Posterior vena cava (tissue), 2 donors: ENCODE data around the gene MXRA7. TPM values are rescaled to one million over a fixed set of nuclear protein-coding genes. Genes with fewer than 3 reads are reported as not detected.

Experiments
- DNase-seq: peaks from one replicate; pipeline ENCODE4 v3.0.0-alpha.2; 2020; ENCODE audit warnings: low spot score
- intact Hi-C, 2 donors: fragments of 100-400 bp; cut with DNase I; formaldehyde crosslinking; loops; one replicate each; pipeline versions ENCODE4 v1.14.1 to v1.14.2; 2022 to 2023
- total RNA-seq, 2 donors: library from RNA; stranded (reverse); fragmentation: NEBNext Ultra II Directional; extraction: Animal tissue kit (Norgen Biotek cat#: 25700); gene quantifications; one replicate each; pipeline ENCODE4 v1.2.1, GENCODE V29; 2021
- donor health status: DM: yes; HTN: yes; CAD: no.
- donor health status: DM: yes; HTN: yes; CAD: no.

Gene MXRA7
- total RNA-seq, 2 donors from 2014 or later: 343 to 428 TPM

- intact Hi-C loops: no loop called here
- no peak for DNase-seq
These were observed 25.4 kb downstream of the MXRA7 start for GRCh38 chr17:76685366-76685765.

DNA sequence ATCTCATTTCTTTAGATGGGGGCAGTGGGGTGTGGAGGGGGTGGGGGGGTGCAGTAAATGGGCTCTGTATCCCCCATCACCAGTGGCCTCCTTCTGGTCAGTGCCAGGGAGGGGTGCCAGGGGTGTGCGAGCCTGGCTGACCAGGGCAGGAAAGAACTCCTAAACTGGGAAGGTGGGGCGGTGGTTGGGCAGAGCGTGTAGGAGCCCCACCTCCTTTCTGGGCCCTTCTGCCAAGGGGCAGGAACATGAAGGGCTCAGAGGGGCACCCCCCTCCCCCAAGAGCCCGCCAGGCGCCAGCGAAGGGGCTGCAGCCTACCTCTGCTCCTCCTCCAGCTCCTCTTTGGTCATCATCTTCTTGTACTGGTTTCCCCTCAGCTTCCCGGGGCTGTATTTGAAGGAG is 26.0 kb downstream of the MXRA7 start:
- DNase-seq: no peak
- intact Hi-C loops: loop anchor here in 1 of 2 donors (5.0 kb wide), 1 partner anchor 33 kb away; no protein-coding TSS in a partner anchor

GRCh38 chr17:76683921-76684745 is 26.6 kb downstream of the MXRA7 start:
- intact Hi-C loops: loop anchor here in 1 of 2 donors (5.0 kb wide), 1 partner anchor 33 kb away; no protein-coding TSS in a partner anchor
- no peak for DNase-seq

DNA sequence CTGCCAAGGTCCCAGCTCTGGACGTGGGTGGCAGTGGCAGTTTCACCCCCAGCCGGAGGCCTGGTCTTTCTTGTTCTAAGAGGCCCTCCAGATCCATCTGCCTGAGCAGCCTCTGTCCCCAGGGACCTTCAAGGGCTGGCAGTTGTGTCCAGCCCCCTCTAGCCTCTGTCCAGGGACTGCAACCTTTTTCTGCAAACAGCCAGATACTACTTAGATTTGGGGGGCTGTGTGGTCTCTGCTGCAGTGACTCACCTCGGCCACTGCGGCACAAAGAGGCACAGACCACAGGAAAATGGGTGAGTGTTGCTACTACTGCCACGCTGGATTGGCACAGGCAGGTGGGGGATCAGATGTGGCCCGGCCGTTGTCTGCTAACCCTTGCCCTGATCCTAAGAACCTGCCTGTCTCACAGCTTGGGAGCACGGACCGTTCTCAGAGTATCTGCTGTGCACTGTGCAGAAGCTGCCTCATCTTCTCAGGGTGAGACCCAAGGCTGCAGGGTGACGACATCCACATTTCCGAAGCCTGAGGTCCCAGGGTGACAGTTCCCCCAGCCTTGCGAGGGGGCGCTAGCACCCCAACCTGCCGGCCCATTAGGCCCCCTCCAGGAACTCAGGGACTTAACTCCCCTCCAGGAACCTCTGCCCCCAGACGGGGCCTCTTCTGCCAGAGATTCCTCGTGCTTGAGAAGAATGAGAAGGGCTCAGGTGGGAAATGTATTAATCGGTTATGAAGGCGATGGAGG is 27.6 kb downstream of the MXRA7 start:
- intact Hi-C loops: loop anchor here in 1 of 2 donors (5.0 kb wide), 1 partner anchor 34 kb away; no protein-coding TSS in a partner anchor
- peak; percentile 69 for DNase-seq

DNA sequence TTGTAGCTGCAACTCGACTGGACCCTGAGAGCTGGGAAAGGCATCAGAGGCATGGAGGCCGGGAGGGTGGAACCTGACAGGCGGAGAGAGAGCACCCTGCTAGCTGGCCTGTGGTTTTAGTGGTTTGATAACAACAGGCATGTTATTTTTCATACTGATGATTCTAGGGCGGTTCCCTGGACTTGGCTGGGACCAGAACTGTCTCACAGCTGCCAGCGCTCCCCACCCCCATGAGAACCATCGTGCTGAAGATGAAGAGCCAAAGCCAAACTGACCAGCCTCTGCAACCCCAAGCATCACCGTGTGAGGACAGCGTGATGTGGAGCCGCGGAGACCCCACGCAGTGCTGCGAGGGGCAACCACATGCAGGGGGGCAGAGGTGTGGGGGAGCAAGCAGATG is 28.5 kb downstream of the MXRA7 start:
- DNase-seq: no peak
- intact Hi-C loops: loop anchor here in 1 of 2 donors (5.0 kb wide), 1 partner anchor 35 kb away; no protein-coding TSS in a partner anchor

GRCh38 chr17:76681222-76682137 is 29.3 kb downstream of the MXRA7 start:
- intact Hi-C loops: loop anchor here in 1 of 2 donors (5.0 kb wide), 1 partner anchor 36 kb away; no protein-coding TSS in a partner anchor
- DNase-seq: peak; percentile 59

- intact Hi-C loops: loop anchor here in 1 of 2 donors (10.0 kb wide), 1 partner anchor 904 kb away; a partner anchor contains a TSS
- no peak for DNase-seq
These were observed 31.5 kb downstream of the MXRA7 start for GRCh38 chr17:76679239-76679638.

DNA sequence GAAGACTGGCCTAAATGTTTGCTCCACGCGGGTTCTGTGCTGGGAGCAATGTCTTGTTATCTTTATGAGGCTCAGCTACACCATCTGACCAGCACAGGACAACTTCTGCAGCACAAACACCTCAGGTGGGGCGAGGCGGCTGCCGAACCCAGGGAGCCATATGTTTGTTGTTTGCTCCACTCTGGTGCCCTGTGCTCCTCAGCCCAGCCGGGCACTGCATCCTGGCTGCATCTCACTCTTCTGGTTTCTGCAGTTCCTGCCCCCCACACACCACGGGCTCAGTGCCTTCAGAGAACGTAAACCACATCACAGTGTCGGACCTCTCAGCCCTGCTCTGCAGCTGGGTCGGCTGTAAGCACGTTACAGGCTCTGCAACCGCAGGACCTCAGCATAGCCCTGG is 32.4 kb downstream of the MXRA7 start:
- DNase-seq: no peak
- intact Hi-C loops: loop anchor here in 1 of 2 donors (10.0 kb wide), 1 partner anchor 904 kb away; a partner anchor contains a TSS

DNA sequence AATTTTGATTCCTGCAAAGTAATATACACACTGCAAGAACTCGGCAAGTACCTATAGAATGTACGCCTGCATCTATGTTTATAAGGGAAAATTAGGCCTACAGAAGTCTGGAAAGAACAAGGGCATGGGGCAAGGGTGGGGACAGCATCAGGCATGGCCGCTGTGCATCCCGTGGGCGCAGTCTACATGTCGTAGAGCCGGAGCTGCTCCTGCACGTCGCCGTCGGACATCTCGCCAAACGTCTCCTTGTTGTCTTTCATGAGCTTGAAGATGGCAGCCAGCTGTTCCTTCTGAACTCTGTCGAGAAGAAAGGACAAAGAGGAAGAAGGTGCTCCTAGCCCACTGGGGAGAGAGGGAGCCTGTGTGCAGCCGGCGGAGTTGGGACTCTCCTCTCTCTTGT is 33.4 kb downstream of the MXRA7 start:
- DNase-seq: no peak
- intact Hi-C loops: loop anchor here in 1 of 2 donors (10.0 kb wide), 1 partner anchor 903 kb away; a partner anchor contains a TSS

- intact Hi-C loops: loop anchor here in 1 of 2 donors (10.0 kb wide), 1 partner anchor 902 kb away; a partner anchor contains a TSS
- DNase-seq: no peak
These were observed 34.1 kb downstream of the MXRA7 start for GRCh38 chr17:76676629-76677028.

- intact Hi-C loops: loop anchor here in 1 of 2 donors (10.0 kb wide), 1 partner anchor 901 kb away; a partner anchor contains a TSS
- DNase-seq: no peak
These were observed 35.1 kb downstream of the MXRA7 start for GRCh38 chr17:76675648-76676047.

GRCh38 chr17:76674600-76674999 is 36.2 kb downstream of the MXRA7 start:
- intact Hi-C loops: loop anchor here in 1 of 2 donors (5.0 to 10.0 kb wide), 2 partner anchors 900 to 1683 kb away; a partner anchor contains a TSS
- DNase-seq: no peak

- no peak for DNase-seq
- intact Hi-C loops: loop anchor here in 1 of 2 donors (5.0 to 10.0 kb wide), 2 partner anchors 899 to 1684 kb away; a partner anchor contains a TSS
These were observed 37.0 kb downstream of the MXRA7 start for GRCh38 chr17:76673729-76674128.

DNA sequence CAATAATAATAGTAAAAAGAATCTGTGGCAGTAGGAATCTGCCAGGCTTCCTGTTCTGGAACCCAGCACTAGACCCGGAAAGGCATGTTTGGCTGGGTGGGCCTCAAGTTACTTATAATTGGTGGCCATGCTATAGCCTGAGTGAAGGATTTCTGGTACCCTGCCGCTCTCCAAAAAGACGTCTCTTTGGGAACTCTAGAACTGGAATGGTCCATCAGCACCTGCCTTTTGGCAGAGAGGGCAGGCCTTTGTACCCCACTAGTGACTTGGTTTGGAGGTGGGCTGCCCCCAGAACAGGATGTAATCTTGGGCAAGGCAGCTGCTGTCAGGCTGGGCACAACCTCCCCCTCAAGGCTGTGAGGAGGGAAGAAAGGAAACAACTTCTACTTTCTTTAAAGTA is 37.9 kb downstream of the MXRA7 start:
- intact Hi-C loops: loop anchor here in 1 of 2 donors (5.0 to 10.0 kb wide), 2 partner anchors 898 to 1684 kb away; a partner anchor contains a TSS
- DNase-seq: no peak

DNA sequence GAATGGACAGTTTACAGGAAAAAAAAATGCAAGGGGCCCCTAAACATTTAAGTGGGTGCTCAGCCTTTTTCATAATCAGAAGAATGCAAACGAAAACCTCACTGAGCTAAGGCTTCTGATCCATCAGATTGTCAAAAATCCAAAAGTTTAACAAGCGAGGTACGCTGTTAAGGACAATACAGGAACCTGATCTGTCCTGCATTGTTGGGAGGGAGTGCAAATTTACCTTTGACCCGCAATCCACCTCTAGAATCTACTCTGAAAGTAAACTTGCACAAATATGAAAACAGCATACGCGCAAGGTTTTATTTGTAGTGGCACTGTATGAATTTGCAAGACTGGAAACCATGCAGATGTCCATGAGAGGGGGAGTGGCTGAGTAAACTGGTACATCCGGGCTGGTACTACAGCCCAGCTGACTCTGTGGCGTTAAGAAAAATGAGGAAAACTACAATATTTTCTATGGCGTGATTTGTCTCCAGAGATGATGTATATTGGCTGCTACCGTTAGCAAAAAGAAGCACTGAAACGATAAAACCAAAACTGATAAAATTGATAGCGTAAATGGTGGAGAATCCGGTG is 38.4 kb downstream of the MXRA7 start:
- no peak for DNase-seq
- intact Hi-C loops: loop anchor here in 1 of 2 donors (5.0 to 10.0 kb wide), 2 partner anchors 898 to 1685 kb away; a partner anchor contains a TSS

DNA sequence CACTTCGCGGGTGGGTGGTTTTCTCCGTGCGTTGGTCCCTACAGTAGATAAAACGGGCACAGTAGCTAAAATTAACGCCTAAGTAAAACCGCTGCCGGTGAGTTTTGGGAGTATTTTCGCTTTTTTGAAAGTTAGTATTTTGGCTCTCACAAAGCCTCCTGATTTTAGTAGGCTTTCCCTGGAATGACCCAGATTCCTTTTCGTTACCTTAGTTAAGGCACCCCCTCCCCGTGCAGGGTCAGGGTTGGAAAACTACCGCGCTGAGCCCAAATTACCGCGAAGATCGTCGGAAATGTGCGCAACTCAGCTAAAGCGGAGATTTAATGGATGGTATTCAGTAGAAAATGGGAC is 38.9 kb downstream of the MXRA7 start:
- intact Hi-C loops: loop anchor here in 1 of 2 donors (5.0 to 10.0 kb wide), 2 partner anchors 897 to 1685 kb away; a partner anchor contains a TSS
- no peak for DNase-seq

DNA sequence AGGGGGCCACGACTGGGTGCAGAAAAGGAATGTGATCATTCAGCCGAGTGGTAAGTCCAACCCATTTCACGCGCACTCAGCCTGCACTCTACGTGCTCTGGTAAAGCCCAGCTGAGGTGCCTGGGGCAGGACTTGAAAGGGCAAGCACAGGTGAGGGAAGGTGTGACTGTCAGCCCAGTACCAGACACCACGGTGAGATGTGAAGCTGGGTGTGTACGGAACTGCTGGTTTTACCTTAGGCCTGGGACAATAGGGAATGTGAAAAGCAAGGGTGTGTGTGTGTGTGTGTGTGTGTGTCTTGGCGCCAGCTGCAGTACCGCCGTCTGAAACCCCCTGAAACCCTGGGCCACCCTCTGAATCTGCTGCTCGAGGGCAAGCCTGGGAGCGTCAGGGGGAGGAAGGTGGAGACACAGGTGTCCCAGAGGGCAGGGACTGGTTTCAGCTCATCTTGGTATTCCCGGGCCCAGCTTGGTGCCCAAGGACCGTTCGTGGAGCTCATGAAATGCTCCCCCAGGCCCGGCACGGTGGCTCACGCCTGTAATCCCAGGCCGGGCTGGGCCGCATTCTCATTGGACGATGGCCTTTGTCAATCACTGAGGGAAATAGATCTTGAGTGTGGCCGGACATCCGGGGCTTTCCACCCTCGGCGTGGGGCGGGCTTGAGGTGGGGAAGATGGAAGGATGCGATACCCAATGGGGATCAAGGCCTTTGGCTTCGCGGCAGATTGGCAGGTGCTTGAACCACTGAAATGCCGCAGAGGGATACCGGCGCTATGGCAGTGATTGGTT is 39.4 kb downstream of the MXRA7 start:
- peak; percentile 100 for DNase-seq
- intact Hi-C loops: loop anchor here in 1 of 2 donors (5.0 to 10.0 kb wide), 2 partner anchors 897 to 1686 kb away; a partner anchor contains a TSS
